Adipocyte (in vitro differentiated cells): ENCODE data around the gene PSTPIP2.

Source experiments
- DNase-seq: peaks from one replicate; pipeline ENCODE4 v3.0.0-alpha.2; 2015; ENCODE audit warnings: low read depth
- H3K27me3 ChIP-seq: replicated peaks from 2 replicates; pipeline ENCODE4 v1.7.0; 2013; ENCODE audit warnings: mild to moderate bottlenecking, low read length, moderate library complexity; ENCODE audit not compliant: control insufficient read depth, insufficient read depth
- H3K36me3 ChIP-seq: 2 replicates; pipeline ENCODE4 v1.7.0; 2013; ENCODE audit warnings: low read length, mild to moderate bottlenecking, moderate library complexity; ENCODE audit not compliant: control insufficient read depth, insufficient read depth, severe bottlenecking
- H3K4me1 ChIP-seq: 2 replicates; pipeline ENCODE4 v1.7.0; 2013; ENCODE audit warnings: mild to moderate bottlenecking, low read length, moderate library complexity; ENCODE audit not compliant: control insufficient read depth, insufficient read depth
- H3K4me3 ChIP-seq: 2 replicates; pipeline ENCODE4 v1.7.0; 2013; ENCODE audit warnings: mild to moderate bottlenecking, low read length, moderate library complexity
- H3K9ac ChIP-seq: 2 replicates; pipeline ENCODE4 v1.7.0; 2013; ENCODE audit warnings: mild to moderate bottlenecking, low read length, moderate library complexity
- H3K9me3 ChIP-seq: 2 replicates; pipeline ENCODE4 v1.7.0; 2013; ENCODE audit warnings: mild to moderate bottlenecking, low read length, moderate library complexity; ENCODE audit not compliant: control insufficient read depth

The PSTPIP2 gene

GRCh38 chr18:46071653-46072375 lies at the start of gene PSTPIP2:
PSTPIP2 (minus strand) TSS chr18:46072260; CDS start chr18:46072188, 72 bp downstream.
- peak within 1 kb of the TSS; percentile 90 for H3K9ac ChIP-seq
- peak within 1 kb of the TSS; percentile 91 for H3K4me3 ChIP-seq
- no peaks in the 10 kb centered on the region for H3K27me3 ChIP-seq
- H3K9me3 ChIP-seq = no peaks in the 10 kb centered on the region
- peaks cover 19% of the 10 kb centered on the region for H3K4me1 ChIP-seq
- peak; percentile 85 for DNase-seq
- no peaks in the 10 kb centered on the region for H3K36me3 ChIP-seq

- Histone ChIP-seq H3K4me1 (no peaks in the 10 kb centered on the region), H3K9ac (no peak overlapping the region), H3K36me3 (peaks cover 23% of the 10 kb centered on the region)
Measured at GRCh38 chr18:46113751-46114150, 41.7 kb upstream of the PSTPIP2 start.

GRCh38 chr18:46110406-46110805 lies 38.3 kb upstream of the PSTPIP2 start:
- H3K9me3 ChIP-seq = no peaks in the 10 kb centered on the region
- no peak for DNase-seq
- H3K27me3 ChIP-seq = no peaks in the 10 kb centered on the region
- no peak overlapping the region for H3K4me3 ChIP-seq
- H3K36me3 ChIP-seq = peaks cover 20% of the 10 kb centered on the region
- no peak overlapping the region for H3K9ac ChIP-seq
- H3K4me1 ChIP-seq = no peaks in the 10 kb centered on the region

More at GRCh38 chr18:46113751-46114150, 41.7 kb upstream of the PSTPIP2 start:
- Histone ChIP-seq H3K9me3 (no peaks in the 10 kb centered on the region), H3K27me3 (no peaks in the 10 kb centered on the region), H3K4me3 (no peak overlapping the region)
- DNase-seq = no peak

GRCh38 chr18:46109386-46109785 lies 37.3 kb upstream of the PSTPIP2 start:
- DNase-seq = no peak
- Histone ChIP-seq H3K9me3 (no peaks in the 10 kb centered on the region), H3K27me3 (no peaks in the 10 kb centered on the region), H3K4me3 (no peak overlapping the region), H3K36me3 (peaks cover 15% of the 10 kb centered on the region), H3K4me1 (peaks cover 2% of the 10 kb centered on the region), H3K9ac (no peak overlapping the region)

- H3K9me3 ChIP-seq = no peaks in the 10 kb centered on the region
- DNase-seq = peak; percentile 90
- no peaks in the 10 kb centered on the region for H3K27me3 ChIP-seq
- peak within 1 kb of the TSS; percentile 98 for H3K4me3 ChIP-seq
- peaks cover 3% of the 10 kb centered on the region for H3K36me3 ChIP-seq
- H3K4me1 ChIP-seq = peaks cover 2% of the 10 kb centered on the region
- peak within 1 kb of the TSS; percentile 93 for H3K9ac ChIP-seq
Measured at GRCh38 chr18:46104128-46104911, 32.3 kb upstream of the PSTPIP2 start, which contains the start of gene HAUS1. HAUS1 (plus strand) TSS chr18:46104385; CDS start chr18:46104412, 27 bp downstream.

- no peak for DNase-seq
- no peak overlapping the region for H3K9ac ChIP-seq
- H3K9me3 ChIP-seq = no peaks in the 10 kb centered on the region
- H3K4me3 ChIP-seq = no peak overlapping the region
- H3K27me3 ChIP-seq = no peaks in the 10 kb centered on the region
- H3K36me3 ChIP-seq = peaks cover 4% of the 10 kb centered on the region
- H3K4me1 ChIP-seq = peaks cover 23% of the 10 kb centered on the region
Measured at GRCh38 chr18:46099463-46099862, 27.4 kb upstream of the PSTPIP2 start.

- Histone ChIP-seq H3K36me3 (peaks cover 10% of the 10 kb centered on the region), H3K4me1 (peaks cover 23% of the 10 kb centered on the region), H3K9ac (peak overlapping the region; percentile 99), H3K27me3 (no peaks in the 10 kb centered on the region), H3K4me3 (peak overlapping the region; percentile 100), H3K9me3 (no peaks in the 10 kb centered on the region)
- DNase-seq = no peak
Measured at GRCh38 chr18:46098616-46098933, 26.5 kb upstream of the PSTPIP2 start.

- Histone ChIP-seq H3K9ac (peak within 1 kb of the TSS; percentile 99), H3K4me3 (peak within 1 kb of the TSS; percentile 100), H3K27me3 (no peaks in the 10 kb centered on the region), H3K36me3 (peaks cover 16% of the 10 kb centered on the region), H3K4me1 (peaks cover 23% of the 10 kb centered on the region), H3K9me3 (no peaks in the 10 kb centered on the region)
- DNase-seq = peak; percentile 91
Measured at GRCh38 chr18:46097801-46098615, 25.9 kb upstream of the PSTPIP2 start, which contains the start of gene ATP5F1A. ATP5F1A (minus strand) TSS chr18:46098296; CDS start chr18:46098231, 65 bp downstream.

- H3K36me3 ChIP-seq = peaks cover 22% of the 10 kb centered on the region
- peaks cover 23% of the 10 kb centered on the region for H3K4me1 ChIP-seq
- H3K9me3 ChIP-seq = no peaks in the 10 kb centered on the region
- H3K4me3 ChIP-seq = peak overlapping the region; percentile 100
- H3K27me3 ChIP-seq = no peaks in the 10 kb centered on the region
- H3K9ac ChIP-seq = peak overlapping the region; percentile 99
- no peak for DNase-seq
Measured at GRCh38 chr18:46097431-46097800, 25.4 kb upstream of the PSTPIP2 start.

GRCh38 chr18:46096651-46097300 lies 24.7 kb upstream of the PSTPIP2 start:
- peak; percentile 24 for DNase-seq
- peaks cover 23% of the 10 kb centered on the region for H3K4me1 ChIP-seq
- peak overlapping the region; percentile 100 for H3K4me3 ChIP-seq
- H3K9ac ChIP-seq = peak overlapping the region; percentile 99
- no peaks in the 10 kb centered on the region for H3K9me3 ChIP-seq
- no peaks in the 10 kb centered on the region for H3K27me3 ChIP-seq
- peaks cover 27% of the 10 kb centered on the region for H3K36me3 ChIP-seq
